ENCODE measurements around the gene FAM184B. TPM values are rescaled to one million over a fixed set of nuclear protein-coding genes. Genes with fewer than 3 reads are reported as not detected.

Gene FAM184B
- total and polyA plus RNA-seq, 2 of the 4 experiments (the other 2 are of a cell fraction), result 0.07 to 0.18 TPM

DNA sequence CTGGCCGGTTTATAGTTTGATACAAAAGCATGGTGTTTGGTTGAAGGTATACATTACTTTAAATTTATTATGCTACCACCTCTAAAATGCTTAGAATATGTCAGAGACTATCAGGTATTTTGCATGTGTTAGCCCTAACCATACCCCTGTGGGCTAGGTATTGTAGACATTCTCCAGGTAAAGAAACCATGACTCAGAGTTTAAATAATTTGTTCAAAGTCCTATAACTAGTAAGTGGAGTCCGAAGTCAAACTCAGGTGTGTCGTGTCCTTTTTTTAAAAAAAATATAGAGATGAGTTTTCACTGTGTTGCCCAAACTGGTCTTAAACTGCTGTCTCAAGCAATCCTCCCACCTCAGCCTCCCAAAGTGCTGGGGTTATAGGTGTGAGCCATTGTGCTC, 192.1 kb downstream of the FAM184B start:
- H3K27ac ChIP-seq (ENCODE audit: insufficient read depth, low read length), result no peak overlapping the region
- no peaks in the 10 kb centered on the region for H3K27me3 ChIP-seq (ENCODE audit: control insufficient read depth, insufficient read depth, low read length)
- no peak for DNase-seq
- no peaks in the 10 kb centered on the region; the same call in 1 of the 2 replicates for H3K9me1 ChIP-seq (ENCODE audit: insufficient read depth, low read length)
- H3K4me3 ChIP-seq (ENCODE audit: insufficient read depth, low read depth, low read length), result no peak overlapping the region
- no peak overlapping the region for H2AK9ac ChIP-seq (replicated peaks; ENCODE audit: low read depth, low read length, poor library complexity)
- no peak overlapping the region for H2AFZ ChIP-seq (replicated peaks; ENCODE audit: low read length, poor library complexity)
- in situ Hi-C loops (cut with MboI; ENCODE audit: low sequenced_read_pairs) (loop anchor here (25.0 kb wide), 2 partner anchors 223 to 423 kb away; partner anchors contain the start of genes DCAF16, LCORL and NCAPG), intact Hi-C loops (cut with micrococcal nuclease) (no loop called here), dilution Hi-C loops (cut with HindIII; ENCODE audit: low sequenced_read_pairs, unreplicated experiment) (no loop called here)
- no peak for TF ChIP-seq CHD1 (IDR thresholded peaks at IDR 0.05; ENCODE audit: low read depth, low read length)
- no peak for TF ChIP-seq MAFK (IDR thresholded peaks at IDR 0.05; ENCODE audit: low read depth, low read length)
- TF ChIP-seq RFX5 (IDR thresholded peaks at IDR 0.05; ENCODE audit: low read depth, low read length), result no peak
- no peak for TF ChIP-seq POLR2A (IDR thresholded peaks at IDR 0.05; ENCODE audit: low read depth, low read length)
- TF ChIP-seq, protein P1, sequence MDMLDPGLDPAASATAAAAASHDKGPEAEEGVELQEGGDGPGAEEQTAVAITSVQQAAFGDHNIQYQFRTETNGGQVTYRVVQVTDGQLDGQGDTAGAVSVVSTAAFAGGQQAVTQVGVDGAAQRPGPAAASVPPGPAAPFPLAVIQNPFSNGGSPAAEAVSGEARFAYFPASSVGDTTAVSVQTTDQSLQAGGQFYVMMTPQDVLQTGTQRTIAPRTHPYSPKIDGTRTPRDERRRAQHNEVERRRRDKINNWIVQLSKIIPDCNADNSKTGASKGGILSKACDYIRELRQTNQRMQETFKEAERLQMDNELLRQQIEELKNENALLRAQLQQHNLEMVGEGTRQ (IDR thresholded peaks at IDR 0.05; ENCODE audit: low read depth, low read length), result no peak
- TF ChIP-seq BHLHE40 (IDR thresholded peaks at IDR 0.05; ENCODE audit: low read depth, low read length), result no peak
- TF ChIP-seq SMC3 (IDR thresholded peaks at IDR 0.05; ENCODE audit: low read depth, low read length), result no peak
- no peak for TF ChIP-seq CEBPB (IDR thresholded peaks at IDR 0.05; ENCODE audit: low read depth, low read length)
- TF ChIP-seq RCOR1 (IDR thresholded peaks at IDR 0.05; ENCODE audit: insufficient replicate concordance, low read length), result no peak
- TF ChIP-seq, protein P2, sequence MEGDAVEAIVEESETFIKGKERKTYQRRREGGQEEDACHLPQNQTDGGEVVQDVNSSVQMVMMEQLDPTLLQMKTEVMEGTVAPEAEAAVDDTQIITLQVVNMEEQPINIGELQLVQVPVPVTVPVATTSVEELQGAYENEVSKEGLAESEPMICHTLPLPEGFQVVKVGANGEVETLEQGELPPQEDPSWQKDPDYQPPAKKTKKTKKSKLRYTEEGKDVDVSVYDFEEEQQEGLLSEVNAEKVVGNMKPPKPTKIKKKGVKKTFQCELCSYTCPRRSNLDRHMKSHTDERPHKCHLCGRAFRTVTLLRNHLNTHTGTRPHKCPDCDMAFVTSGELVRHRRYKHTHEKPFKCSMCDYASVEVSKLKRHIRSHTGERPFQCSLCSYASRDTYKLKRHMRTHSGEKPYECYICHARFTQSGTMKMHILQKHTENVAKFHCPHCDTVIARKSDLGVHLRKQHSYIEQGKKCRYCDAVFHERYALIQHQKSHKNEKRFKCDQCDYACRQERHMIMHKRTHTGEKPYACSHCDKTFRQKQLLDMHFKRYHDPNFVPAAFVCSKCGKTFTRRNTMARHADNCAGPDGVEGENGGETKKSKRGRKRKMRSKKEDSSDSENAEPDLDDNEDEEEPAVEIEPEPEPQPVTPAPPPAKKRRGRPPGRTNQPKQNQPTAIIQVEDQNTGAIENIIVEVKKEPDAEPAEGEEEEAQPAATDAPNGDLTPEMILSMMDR (conservative IDR thresholded peaks at IDR 0.05; ENCODE audit: low read depth, low read length), result no peak
- no peak for TF ChIP-seq NFE2L2 (IDR thresholded peaks at IDR 0.05; ENCODE audit: low read depth, low read length)
- TF ChIP-seq FOS (IDR thresholded peaks at IDR 0.05; ENCODE audit: low read depth, low read length), result no peak
- TF ChIP-seq MXI1 (IDR thresholded peaks at IDR 0.05; ENCODE audit: borderline replicate concordance, low read depth, low read length), result no peak
- TF ChIP-seq MAZ (IDR thresholded peaks at IDR 0.05; ENCODE audit: borderline replicate concordance, low read depth, low read length), result no peak
- TF ChIP-seq RAD21 (IDR thresholded peaks at IDR 0.05; ENCODE audit: low read length), result no peak
- TF ChIP-seq, protein P3, sequence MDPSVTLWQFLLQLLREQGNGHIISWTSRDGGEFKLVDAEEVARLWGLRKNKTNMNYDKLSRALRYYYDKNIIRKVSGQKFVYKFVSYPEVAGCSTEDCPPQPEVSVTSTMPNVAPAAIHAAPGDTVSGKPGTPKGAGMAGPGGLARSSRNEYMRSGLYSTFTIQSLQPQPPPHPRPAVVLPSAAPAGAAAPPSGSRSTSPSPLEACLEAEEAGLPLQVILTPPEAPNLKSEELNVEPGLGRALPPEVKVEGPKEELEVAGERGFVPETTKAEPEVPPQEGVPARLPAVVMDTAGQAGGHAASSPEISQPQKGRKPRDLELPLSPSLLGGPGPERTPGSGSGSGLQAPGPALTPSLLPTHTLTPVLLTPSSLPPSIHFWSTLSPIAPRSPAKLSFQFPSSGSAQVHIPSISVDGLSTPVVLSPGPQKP (IDR thresholded peaks at IDR 0.05; ENCODE audit: borderline replicate concordance, low read depth, low read length), result no peak
- no peak overlapping the region for H3K4me2 ChIP-seq (ENCODE audit: low read depth, low read length)
- no peak overlapping the region for H3K4ac ChIP-seq (ENCODE audit: low read depth, low read length)
- H3K36me3 ChIP-seq (ENCODE audit: control insufficient read depth, insufficient read depth, low read length), result peaks cover 23% of the 10 kb centered on the region
- H4K8ac ChIP-seq (ENCODE audit: low read depth in 2 of 2, low read length in 2 of 2), result no peak overlapping the region
- no peak overlapping the region for H2BK120ac ChIP-seq (ENCODE audit: low read depth, low read length)
- H2BK20ac ChIP-seq (ENCODE audit: low read depth, low read length), result no peak overlapping the region
- ATAC-seq (ENCODE audit: low read depth), result no peak
- H2BK15ac ChIP-seq (ENCODE audit: low read depth, low read length), result no peak overlapping the region
- H4K20me1 ChIP-seq (ENCODE audit: insufficient read depth, low read length), result no peaks in the 10 kb centered on the region
- no peak overlapping the region for H2BK5ac ChIP-seq (ENCODE audit: low read depth, low read length, poor library complexity, severe bottlenecking)
- H3K4me1 ChIP-seq (ENCODE audit: control insufficient read depth, insufficient read depth, low read length), result no peaks in the 10 kb centered on the region
- BruUV-seq (replicated peaks), result no TSS peak
- H2AK5ac ChIP-seq (ENCODE audit: low read depth, low read length), result no peak overlapping the region
- H3K18ac ChIP-seq (ENCODE audit: low read depth, low read length), result no peak overlapping the region
- WGBS, 2 experiments (ENCODE audit: extremely low coverage in 2 of 2, insufficient read length in 1 of 2), result no CpG with 5 or more reads among the region's 3 CpGs
- no peak overlapping the region for H4K91ac ChIP-seq (ENCODE audit: insufficient read depth, low read depth, low read length)
- H4K5ac ChIP-seq (ENCODE audit: low read depth, low read length), result no peak overlapping the region
- H3K23ac ChIP-seq (ENCODE audit: low read depth, low read length), result no peak overlapping the region
- H3K79me1 ChIP-seq (ENCODE audit: low read depth in 1 of 2, low read length in 2 of 2), result no peaks in the 10 kb centered on the region
- POLR2A ChIA-PET (ENCODE audit: unreplicated experiment), result no interaction called here
- CTCF ChIA-PET, result interaction anchor here (0.6 kb wide), 1 partner anchor 70 kb away, joined by 4 read pairs; no protein-coding TSS in a partner anchor
- no peaks in the 10 kb centered on the region for H3K9me3 ChIP-seq (ENCODE audit: control insufficient read depth, insufficient read depth, low read length)
- H3K9ac ChIP-seq (ENCODE audit: low read depth, low read length), result no peak overlapping the region
- no peak overlapping the region for H3K56ac ChIP-seq (ENCODE audit: extremely low read depth, insufficient read depth, low read length)
- no peak overlapping the region for H3K14ac ChIP-seq (replicated peaks; ENCODE audit: low read depth, low read length)
